Smooth muscle cell (in vitro differentiated cells): ENCODE measurements around the gene CLASP2. TPM values are rescaled to one million over a fixed set of nuclear protein-coding genes. Genes with fewer than 3 reads are reported as not detected.
"Not testable (repeated sequence)": the region's sequence is repeated elsewhere in the genome, so short reads cannot be mapped to it uniquely, and the experiment has no call there.

Source experiments
- DNase-seq: peaks from one replicate; lab custom pipeline; 2025; ENCODE audit not compliant: unreplicated experiment; lab: John Stamatoyannopoulos, UW
- H2AFZ ChIP-seq: fragments of 200-600 bp; sonication (generic); 2 replicates; pipeline ENCODE4 v1.6.0; 2016; ENCODE audit warnings: antibody characterized with exemption, low read depth, mild to moderate bottlenecking
- H3F3A ChIP-seq: fragments of 200-600 bp; sonication (generic); 2 replicates; pipeline ENCODE4 v1.6.0; 2017; ENCODE audit warnings: antibody characterized with exemption, low read depth
- H3K27ac ChIP-seq: fragments of 200-600 bp; sonication (generic); 2 replicates; pipeline ENCODE4 v1.5.1; 2016; ENCODE audit warnings: low read depth, mild to moderate bottlenecking
- H3K27me3 ChIP-seq: fragments of 200-600 bp; sonication (generic); 2 replicates; pipeline ENCODE4 v1.6.1; 2016; ENCODE audit warnings: low read depth, mild to moderate bottlenecking
- H3K36me3 ChIP-seq: fragments of 200-600 bp; sonication (generic); 2 replicates; pipeline ENCODE4 v1.5.1; 2016; ENCODE audit warnings: low read depth
- H3K4me1 ChIP-seq: fragments of 200-600 bp; sonication (generic); 2 replicates; pipeline ENCODE4 v1.5.1; 2016; ENCODE audit warnings: low read depth
- H3K4me2 ChIP-seq: fragments of 200-600 bp; sonication (generic); 2 replicates; pipeline ENCODE4 v1.6.0; 2016; ENCODE audit warnings: mild to moderate bottlenecking
- H3K4me3 ChIP-seq: fragments of 200-600 bp; sonication (generic); 2 replicates; pipeline ENCODE4 v1.5.1; 2016; ENCODE audit warnings: mild to moderate bottlenecking
- H3K79me2 ChIP-seq: fragments of 200-600 bp; sonication (generic); 2 replicates; pipeline ENCODE4 v1.6.0; 2016; ENCODE audit warnings: low read depth, mild to moderate bottlenecking
- H3K9ac ChIP-seq: fragments of 200-600 bp; sonication (generic); 2 replicates; pipeline ENCODE4 v1.6.0; 2016; ENCODE audit warnings: low read depth
- H3K9me3 ChIP-seq: fragments of 200-600 bp; sonication (generic); replicated peaks from 2 replicates; pipeline ENCODE4 v1.5.1; 2016; ENCODE audit warnings: low read depth
- H4K20me1 ChIP-seq: fragments of 200-600 bp; sonication (generic); 2 replicates; pipeline ENCODE4 v1.6.0; 2016; ENCODE audit warnings: low read depth
- CTCF ChIP-seq: fragments of 200-600 bp; sonication (generic); IDR thresholded peaks from 2 replicates; pipeline ENCODE4 v1.5.1; 2017; ENCODE audit warnings: borderline replicate concordance, mild to moderate bottlenecking, antibody characterized with exemption; ENCODE audit not compliant: insufficient read depth, poor library complexity, severe bottlenecking
- WGBS: methylation state at CpG from one replicate; pipeline ENCODE4 v1.1.7; 2016; ENCODE audit warnings: low lambda C conversion rate; 5-methylcytosine and 5-hydroxymethylcytosine counted together
- polyA plus RNA-seq: library from polyadenylated mRNA; unstranded; fragments of >200 nt; fragmentation: Nextera tagmentation; extraction: Ambion mirVana; gene quantifications from 2 replicates; pipeline ENCODE4 v1.2.1, GENCODE V29; 2016
- total RNA-seq: library from RNA; depleted of rRNA; stranded (reverse); fragments of >200 nt; gene quantifications from 2 replicates; pipeline ENCODE4 v1.2.3, GENCODE V29; 2014

CLASP2 gene
- total and polyA plus RNA-seq, 2 experiments from 2014 or later = 17.9 to 61.4 TPM

- no peaks in the 10 kb centered on the region for H3K4me1 ChIP-seq
- no peak overlapping the region for H3K4me2 ChIP-seq
- H3K9ac ChIP-seq = no peak overlapping the region
- no peaks in the 10 kb centered on the region for H3F3A ChIP-seq
- no peak for DNase-seq
- H3K27me3 ChIP-seq = no peaks in the 10 kb centered on the region
- TF ChIP-seq CTCF = no peak
- H3K36me3 ChIP-seq = no peaks in the 10 kb centered on the region
- H3K9me3 ChIP-seq = peaks cover 4% of the 10 kb centered on the region
- H3K79me2 ChIP-seq = no peaks in the 10 kb centered on the region
- no peak overlapping the region for H3K27ac ChIP-seq
- H3K4me3 ChIP-seq = no peak overlapping the region
- H2AFZ ChIP-seq = no peak overlapping the region
- 81% methylated on average over 3 of the region's 3 CpGs for WGBS
- no peaks in the 10 kb centered on the region for H4K20me1 ChIP-seq
These were observed 259.6 kb downstream of the CLASP2 start for GRCh38 chr3:33458446-33458845.

GRCh38 chr3:33456756-33457155, 261.3 kb downstream of the CLASP2 start:
- Histone ChIP-seq H3F3A (no peaks in the 10 kb centered on the region), H3K79me2 (no peaks in the 10 kb centered on the region), H2AFZ (no peak overlapping the region), H3K9ac (no peak overlapping the region), H3K27me3 (no peaks in the 10 kb centered on the region), H3K27ac (no peak overlapping the region), H3K4me2 (no peak overlapping the region), H3K4me3 (no peak overlapping the region), H4K20me1 (no peaks in the 10 kb centered on the region), H3K9me3 (peaks cover 4% of the 10 kb centered on the region), H3K4me1 (no peaks in the 10 kb centered on the region), H3K36me3 (no peaks in the 10 kb centered on the region)
- WGBS = 94% methylated on average over 2 of the region's 2 CpGs
- DNase-seq = no peak
- no peak for TF ChIP-seq CTCF

- H3K4me2 ChIP-seq = no peak overlapping the region
- H3K9me3 ChIP-seq = no peaks in the 10 kb centered on the region
- H3K36me3 ChIP-seq = no peaks in the 10 kb centered on the region
- no peak overlapping the region for H2AFZ ChIP-seq
- DNase-seq = no peak
- H4K20me1 ChIP-seq = no peaks in the 10 kb centered on the region
- H3K79me2 ChIP-seq = no peaks in the 10 kb centered on the region
- H3K4me1 ChIP-seq = no peaks in the 10 kb centered on the region
- no peaks in the 10 kb centered on the region for H3K27me3 ChIP-seq
- no peak overlapping the region for H3K9ac ChIP-seq
- WGBS = over 99% methylated on average over 19 of the region's 19 CpGs
- H3F3A ChIP-seq = no peaks in the 10 kb centered on the region
- H3K27ac ChIP-seq = no peak overlapping the region
- TF ChIP-seq CTCF = no peak
- no peak overlapping the region for H3K4me3 ChIP-seq
These were observed 264.7 kb downstream of the CLASP2 start for GRCh38 chr3:33453331-33453761.

GRCh38 chr3:33451994-33452393, 266.1 kb downstream of the CLASP2 start:
- not testable (repeated sequence) for H4K20me1 ChIP-seq, DNase-seq, H3K4me3 ChIP-seq, H3K4me1 ChIP-seq, H3K9ac ChIP-seq, H3K4me2 ChIP-seq, H3K79me2 ChIP-seq, H3K36me3 ChIP-seq, H3K9me3 ChIP-seq, H3K27ac ChIP-seq, H2AFZ ChIP-seq, H3K27me3 ChIP-seq, H3F3A ChIP-seq
- WGBS = 100% methylated on average over 1 of the region's 1 CpG
